HUES48 (cell line): ENCODE results near the gene DMBT1.

Source experiments
- H3K27ac ChIP-seq: one replicate; pipeline ENCODE4 v1.7.0; 2013; ENCODE audit warnings: low read depth, low read length, inconsistent platforms
- H3K27me3 ChIP-seq: 2 replicates; pipeline ENCODE4 v1.6.1; 2013; ENCODE audit warnings: mild to moderate bottlenecking, low read length; ENCODE audit not compliant: control insufficient read depth, insufficient read depth
- H3K36me3 ChIP-seq: 2 replicates; pipeline ENCODE4 v1.6.1; 2013; ENCODE audit warnings: low read length; ENCODE audit not compliant: control insufficient read depth, insufficient read depth
- H3K4me1 ChIP-seq: 2 replicates; pipeline ENCODE4 v1.6.1; 2013; ENCODE audit warnings: mild to moderate bottlenecking, low read length; ENCODE audit not compliant: control insufficient read depth, insufficient read depth
- H3K4me3 ChIP-seq: 2 replicates; pipeline ENCODE4 v1.5.1; 2013; ENCODE audit warnings: mild to moderate bottlenecking, low read depth, low read length
- H3K9ac ChIP-seq: 2 replicates; pipeline ENCODE4 v1.6.1; 2013; ENCODE audit warnings: mild to moderate bottlenecking, low read depth, low read length, moderate library complexity
- H3K9me3 ChIP-seq: 2 replicates; pipeline ENCODE4 v1.6.1; 2013; ENCODE audit warnings: low read length; ENCODE audit not compliant: control insufficient read depth, insufficient read depth

The DMBT1 gene

GRCh38 chr10:122647383-122647968 lies 86.9 kb downstream of the DMBT1 start:
- Histone ChIP-seq H3K36me3 (no peaks in the 10 kb centered on the region), H3K9me3 (no peaks in the 10 kb centered on the region), H3K27ac (no peak overlapping the region), H3K9ac (no peak overlapping the region), H3K4me3 (no peak overlapping the region), H3K4me1 (no peaks in the 10 kb centered on the region), H3K27me3 (no peaks in the 10 kb centered on the region)

GRCh38 chr10:122648599-122649428 lies 88.3 kb downstream of the DMBT1 start:
- no peak overlapping the region for H3K4me3 ChIP-seq
- no peaks in the 10 kb centered on the region for H3K4me1 ChIP-seq
- H3K9me3 ChIP-seq = no peaks in the 10 kb centered on the region
- H3K27ac ChIP-seq = no peak overlapping the region
- H3K27me3 ChIP-seq = no peaks in the 10 kb centered on the region
- H3K36me3 ChIP-seq = no peaks in the 10 kb centered on the region
- no peak overlapping the region for H3K9ac ChIP-seq

- no peak overlapping the region for H3K4me3 ChIP-seq
These were observed 89.3 kb downstream of the DMBT1 start for GRCh38 chr10:122649903-122650302.

GRCh38 chr10:122650331-122650730 lies 89.8 kb downstream of the DMBT1 start:
- Histone ChIP-seq H3K4me3 (no peak overlapping the region), H3K36me3 (no peaks in the 10 kb centered on the region), H3K4me1 (no peaks in the 10 kb centered on the region), H3K9ac (no peak overlapping the region), H3K27ac (no peak overlapping the region), H3K27me3 (no peaks in the 10 kb centered on the region), H3K9me3 (no peaks in the 10 kb centered on the region)

More at GRCh38 chr10:122649903-122650302, 89.3 kb downstream of the DMBT1 start:
- Histone ChIP-seq H3K27me3 (no peaks in the 10 kb centered on the region), H3K4me1 (no peaks in the 10 kb centered on the region), H3K27ac (no peak overlapping the region), H3K9ac (no peak overlapping the region), H3K9me3 (no peaks in the 10 kb centered on the region), H3K36me3 (no peaks in the 10 kb centered on the region)

- Histone ChIP-seq H3K27me3 (no peaks in the 10 kb centered on the region), H3K27ac (no peak overlapping the region)
These were observed 95.2 kb downstream of the DMBT1 start for GRCh38 chr10:122655524-122656307.

GRCh38 chr10:122656308-122656705 lies 95.8 kb downstream of the DMBT1 start:
- no peaks in the 10 kb centered on the region for H3K4me1 ChIP-seq
- H3K4me3 ChIP-seq = no peak overlapping the region
- H3K27me3 ChIP-seq = no peaks in the 10 kb centered on the region
- no peak overlapping the region for H3K27ac ChIP-seq
- H3K9ac ChIP-seq = no peak overlapping the region
- H3K9me3 ChIP-seq = no peaks in the 10 kb centered on the region
- no peaks in the 10 kb centered on the region for H3K36me3 ChIP-seq

More at GRCh38 chr10:122655524-122656307, 95.2 kb downstream of the DMBT1 start:
- no peak overlapping the region for H3K9ac ChIP-seq
- no peaks in the 10 kb centered on the region for H3K4me1 ChIP-seq
- no peaks in the 10 kb centered on the region for H3K9me3 ChIP-seq
- no peaks in the 10 kb centered on the region for H3K36me3 ChIP-seq
- H3K4me3 ChIP-seq = no peak overlapping the region

GRCh38 chr10:122656741-122657140 lies 96.2 kb downstream of the DMBT1 start:
- Histone ChIP-seq H3K9me3 (no peaks in the 10 kb centered on the region), H3K27me3 (no peaks in the 10 kb centered on the region), H3K27ac (no peak overlapping the region), H3K4me3 (no peak overlapping the region), H3K36me3 (no peaks in the 10 kb centered on the region), H3K4me1 (no peaks in the 10 kb centered on the region), H3K9ac (no peak overlapping the region)

- no peaks in the 10 kb centered on the region for H3K27me3 ChIP-seq
- H3K9ac ChIP-seq = no peak overlapping the region
- H3K36me3 ChIP-seq = no peaks in the 10 kb centered on the region
- no peaks in the 10 kb centered on the region for H3K9me3 ChIP-seq
- H3K4me1 ChIP-seq = no peaks in the 10 kb centered on the region
- H3K4me3 ChIP-seq = no peak overlapping the region
- no peak overlapping the region for H3K27ac ChIP-seq
These were observed 96.7 kb downstream of the DMBT1 start for GRCh38 chr10:122657255-122657654.

GRCh38 chr10:122657729-122658128 lies 97.2 kb downstream of the DMBT1 start:
- H3K4me1 ChIP-seq = no peaks in the 10 kb centered on the region
- no peaks in the 10 kb centered on the region for H3K9me3 ChIP-seq
- no peaks in the 10 kb centered on the region for H3K27me3 ChIP-seq
- no peak overlapping the region for H3K27ac ChIP-seq
- no peaks in the 10 kb centered on the region for H3K36me3 ChIP-seq
- H3K9ac ChIP-seq = no peak overlapping the region
- no peak overlapping the region for H3K4me3 ChIP-seq

GRCh38 chr10:122658356-122659049 lies 97.9 kb downstream of the DMBT1 start:
- Histone ChIP-seq H3K4me1 (no peaks in the 10 kb centered on the region), H3K9me3 (no peaks in the 10 kb centered on the region), H3K27ac (no peak overlapping the region), H3K9ac (no peak overlapping the region), H3K4me3 (no peak overlapping the region), H3K27me3 (no peaks in the 10 kb centered on the region), H3K36me3 (no peaks in the 10 kb centered on the region)
